ENCODE results near the gene SET. TPM values are rescaled to one million over a fixed set of nuclear protein-coding genes. Genes with fewer than 3 reads are reported as not detected.

SET gene
- total and polyA plus RNA-seq, 2 of the 8 experiments (the other 6 are each of a cell fraction or from before 2014, with no cell fraction given): 466 to 1,345 TPM

DNA sequence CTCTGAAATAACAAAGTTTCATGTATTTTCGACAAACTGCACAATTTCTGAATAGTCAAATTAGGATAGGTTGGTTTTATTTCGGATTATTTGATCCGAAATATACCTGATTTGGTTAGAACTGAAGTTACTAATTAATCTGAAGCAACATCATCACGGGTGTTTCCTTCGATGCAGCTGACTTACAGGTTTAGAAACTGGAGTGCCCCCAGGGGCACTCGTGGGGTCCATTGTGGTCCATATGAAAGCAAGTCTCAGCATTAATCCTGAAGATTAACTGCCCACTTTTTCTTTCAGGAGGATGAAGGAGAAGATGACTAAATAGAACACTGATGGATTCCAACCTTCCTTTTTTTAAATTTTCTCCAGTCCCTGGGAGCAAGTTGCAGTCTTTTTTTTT is 5.3 kb downstream of the SET start:
- H2BK15ac ChIP-seq (ENCODE audit: low read length): no peak overlapping the region
- CTCF ChIA-PET (ENCODE audit: partially characterized antibody): interaction anchor here (1.3 kb wide), 1 partner anchor 39 kb away, joined by 3 read pairs; no protein-coding TSS in a partner anchor
- peaks cover 15 to 33% of the 10 kb centered on the region in 2 experiments for H3K79me2 ChIP-seq (ENCODE audit: control insufficient read depth in 1 of 2, insufficient read depth in 2 of 2, low read length in 2 of 2)

More for the DNA sequence above, 5.3 kb downstream of the SET start:
- H3K9ac ChIP-seq (replicated peaks in 1 of 4; ENCODE audit: extremely low read depth in 1 of 4, low read depth in 3 of 4, low read length in 3 of 4): no peak overlapping the region
- H3K79me1 ChIP-seq (ENCODE audit: low read depth, low read length): no peaks in the 10 kb centered on the region
- H2BK12ac ChIP-seq (ENCODE audit: low read depth, low read length): no peak overlapping the region
- no peak overlapping the region for H4K8ac ChIP-seq (ENCODE audit: extremely low read depth, insufficient read depth, low read length)
- TF ChIP-seq MAFK (IDR thresholded peaks at IDR 0.05; ENCODE audit: low read depth, low read length): no peak
- no peak for DNase-seq (ENCODE audit: low read depth in 1 of 2, low spot score in 2 of 2)
- H3K27ac ChIP-seq (ENCODE audit: low read depth, low read length): no peak overlapping the region
- no peak overlapping the region for H3K56ac ChIP-seq (replicated peaks; ENCODE audit: insufficient read length, low read depth, low read length)
- H2BK120ac ChIP-seq (replicated peaks; ENCODE audit: low read depth, low read length): no peak overlapping the region
- no peaks in the 10 kb centered on the region for H3K9me3 ChIP-seq (ENCODE audit: insufficient read depth in 2 of 2, low read depth in 1 of 2, low read length in 1 of 2)
- peaks cover 5% of the 10 kb centered on the region; the same call in 1 of the 2 replicates for H3K23me2 ChIP-seq (ENCODE audit: low read depth, low read length)
- no peak overlapping the region for H3K4me2 ChIP-seq (ENCODE audit: insufficient read depth in 1 of 2, low read depth in 2 of 2, low read length in 2 of 2)
- no peak overlapping the region for H2AFZ ChIP-seq (ENCODE audit: low read length)
- H3K36me3 ChIP-seq (ENCODE audit: control insufficient read depth in 2 of 4, insufficient read depth in 4 of 4, low read length in 3 of 4): peaks cover 28 to 61% (median 48%) of the 10 kb centered on the region in 4 experiments
- no peak overlapping the region for H2BK5ac ChIP-seq (ENCODE audit: low read depth, low read length)
- H4K91ac ChIP-seq (replicated peaks; ENCODE audit: insufficient read length, low read length): no peak overlapping the region
- H3K4me1 ChIP-seq (replicated peaks in 1 of 4; ENCODE audit: control insufficient read depth in 3 of 4, insufficient read depth in 4 of 4, low read length in 3 of 4): peaks cover 0 to 3% (median 0%) of the 10 kb centered on the region in 4 experiments; a peak in 1 of 7 replicates
- H3K4ac ChIP-seq (replicated peaks; ENCODE audit: insufficient read length, low read depth, low read length): no peak overlapping the region
- H3K4me3 ChIP-seq (ENCODE audit: extremely low read depth in 1 of 4, insufficient read depth in 2 of 4, low read depth in 3 of 4, low read length in 4 of 4): no peak overlapping the region
- H3K23ac ChIP-seq (ENCODE audit: insufficient read length): no peak overlapping the region
- peaks cover 0 to 1% (median 0%) of the 10 kb centered on the region in 4 experiments; a peak in 1 of 7 replicates for H3K27me3 ChIP-seq (replicated peaks in 1 of 4; ENCODE audit: control insufficient read depth in 3 of 4, extremely low read depth in 1 of 4, insufficient read depth in 3 of 4, low read length in 3 of 4)
- no peak overlapping the region for H3K18ac ChIP-seq (ENCODE audit: extremely low read depth, low read length)
- 94% methylated on average over 6 of the region's 6 CpGs; no CpG with 5 or more reads in 1 of the 2 experiments for WGBS, 2 experiments (ENCODE audit: extremely low coverage in 1 of 2, insufficient coverage in 1 of 2, insufficient read length in 1 of 2, insufficient replicate concordance in 2 of 2, low coverage in 1 of 2, low lambda C conversion rate in 2 of 2, missing lambda C conversion rate in 1 of 2)
- no peak for FAIRE-seq
- POLR2A ChIA-PET (ENCODE audit: partially characterized antibody): interaction anchor here (2.1 to 46.1 kb wide), 4 partner anchors 1 to 55 kb away, joined by 6 to 1197 read pairs (median 755); partner anchors contain the start of genes DYNC2I2, PKN3, SET and ZDHHC12
- no peak overlapping the region for H2BK20ac ChIP-seq (ENCODE audit: low read length)
- no peak overlapping the region for H4K5ac ChIP-seq (ENCODE audit: insufficient read length, low read depth, low read length)
- H3K14ac ChIP-seq (ENCODE audit: insufficient read length): no peak overlapping the region
- peaks cover 16 to 23% of the 10 kb centered on the region in 2 experiments for H4K20me1 ChIP-seq (replicated peaks in 1 of 2; ENCODE audit: control insufficient read depth in 1 of 2, insufficient read depth in 2 of 2, low read length in 2 of 2)
- no peak overlapping the region for H2AK5ac ChIP-seq (ENCODE audit: low read depth, low read length)

All from H1 (cell line).